Erythroblast (primary cell): ENCODE data around the gene TIMM10.

Source experiments
- DNase-seq, 2 experiments: peaks; one replicate each; lab custom pipeline; 2025; lab: John Stamatoyannopoulos, UW
- GATA1 ChIP-seq: IDR thresholded peaks from 2 replicates; pipeline ENCODE4 v1.6.1; 2011; ENCODE audit warnings: low read depth, mild to moderate bottlenecking, control low read depth, low read length, moderate library complexity
- POLR2A ChIP-seq: IDR thresholded peaks from 2 replicates; pipeline ENCODE4 v1.6.1; 2011; ENCODE audit warnings: mild to moderate bottlenecking, low read length

Gene TIMM10

DNA sequence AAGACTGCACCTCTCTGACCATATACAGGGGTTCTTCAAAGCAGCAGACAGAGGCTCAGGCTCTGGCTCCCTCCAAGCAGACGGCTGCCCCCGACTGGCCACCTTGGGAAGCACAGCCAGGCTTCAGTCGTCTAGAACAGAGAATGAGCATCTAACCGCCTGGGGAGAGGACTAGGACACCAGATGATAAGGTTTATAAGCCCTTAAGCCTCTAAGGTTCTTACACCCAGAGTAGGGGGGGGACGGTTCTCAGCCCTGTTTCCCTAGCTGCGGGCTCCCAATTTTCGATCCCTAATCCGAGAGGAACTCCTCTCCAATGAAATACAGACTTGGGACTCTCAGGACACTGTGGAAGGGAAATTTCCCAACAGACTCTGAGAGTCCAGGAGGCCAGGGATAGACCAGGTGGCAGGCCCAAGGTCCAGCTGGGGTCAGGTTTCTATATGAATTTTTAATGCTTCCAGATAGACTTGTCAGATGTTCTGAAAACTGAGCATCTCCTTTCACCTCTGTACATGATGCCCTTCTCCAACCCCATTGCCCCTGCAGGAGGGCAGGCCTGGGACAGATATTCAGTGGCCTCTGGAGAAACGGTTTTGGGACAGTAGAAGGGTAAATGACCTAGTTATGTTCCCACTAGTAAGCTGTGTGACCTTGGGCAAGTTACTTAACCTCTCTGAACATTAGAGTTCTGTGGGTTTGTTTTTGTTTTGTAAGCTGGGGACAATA, 50.0 kb downstream of the TIMM10 start:
- no peak for TF ChIP-seq GATA1
- no peak for TF ChIP-seq POLR2A
- DNase-seq: peak; percentile 84 to 86

DNA sequence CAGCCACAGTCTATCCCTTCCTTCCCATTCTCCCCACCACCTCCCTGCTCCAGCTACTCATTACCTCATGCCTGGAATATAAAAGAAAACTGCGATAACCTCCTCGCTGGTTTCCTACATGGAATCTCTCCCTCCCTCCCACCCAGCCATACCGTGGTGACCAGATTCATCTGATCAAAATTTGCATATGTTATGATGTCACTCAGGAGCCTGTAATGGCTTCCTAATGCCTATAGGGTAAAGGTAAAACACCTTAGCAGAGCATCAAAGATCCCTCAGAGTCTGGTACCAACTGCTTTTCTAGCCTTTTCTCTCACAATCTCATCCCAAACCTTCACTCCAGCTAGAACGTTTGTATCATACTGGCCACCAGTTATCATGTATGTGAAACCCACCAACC, 50.6 kb downstream of the TIMM10 start:
- no peak for DNase-seq
- TF ChIP-seq POLR2A (no peak), GATA1 (no peak)

GRCh38 chr11:57479021-57479663, 51.4 kb downstream of the TIMM10 start:
- no peak for DNase-seq
- TF ChIP-seq GATA1 (no peak), POLR2A (no peak)
